Fibroblast of the aortic adventitia (primary cell): ENCODE results near the gene PHLDB2. TPM values are rescaled to one million over a fixed set of nuclear protein-coding genes. Genes with fewer than 3 reads are reported as not detected.

Experiments used
- DNase-seq: peaks from one replicate; pipeline ENCODE4 v3.0.0-alpha.2; 2010; ENCODE audit warnings: low read depth
- H3K4me3 ChIP-seq: 2 replicates; pipeline ENCODE4 v1.5.1; 2011; ENCODE audit warnings: low read depth, mild to moderate bottlenecking, control low read depth, low read length, moderate library complexity
- total RNA-seq: library from RNA; depleted of rRNA; stranded (reverse); fragments of >200 nt; gene quantifications from 2 replicates; pipeline ENCODE4 v1.2.3, GENCODE V29; 2012; ENCODE audit warnings: low replicate concordance
- TF ChIP-seq, protein P1 (sequence below): IDR thresholded peaks from 2 replicates; pipeline ENCODE4 v1.5.1; 2011; ENCODE audit warnings: mild to moderate bottlenecking, low read length, control low read depth, inconsistent platforms; ENCODE audit not compliant: insufficient read depth

The PHLDB2 gene
- total RNA-seq, 1 donor = 79.2 TPM

DNA sequence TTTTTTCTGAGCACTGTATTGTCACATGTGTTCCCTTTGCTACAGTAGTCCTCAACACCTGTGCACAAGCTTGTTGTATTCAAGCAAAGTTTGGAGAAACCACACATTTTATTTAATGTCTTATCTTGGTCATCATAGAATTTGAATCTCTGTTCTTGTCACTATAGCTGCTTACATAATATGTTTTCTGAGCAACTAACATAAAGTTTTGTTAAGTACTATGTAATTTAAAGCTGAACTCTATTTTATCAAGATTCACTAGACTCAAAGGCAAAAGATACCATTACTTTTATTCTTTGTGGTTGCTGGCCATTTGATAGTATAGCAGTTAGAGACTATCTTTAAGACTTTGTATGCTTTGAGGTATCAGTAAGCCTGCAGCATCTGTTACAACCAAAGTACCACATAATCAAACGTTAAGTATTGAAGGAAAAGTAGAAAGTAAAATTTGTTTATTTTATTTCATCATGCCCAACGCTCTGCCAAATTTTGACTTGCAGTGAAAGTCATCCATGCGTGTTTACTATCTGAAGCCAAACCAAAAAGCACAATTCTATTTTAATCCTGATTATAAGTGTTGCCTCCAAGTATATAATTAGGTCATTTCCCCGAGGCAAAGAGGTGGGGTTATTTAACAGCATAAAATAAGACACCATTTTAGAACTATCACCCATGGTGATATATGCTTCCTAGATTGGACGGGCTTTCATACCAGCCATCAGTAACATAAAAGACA lies 109.4 kb downstream of the PHLDB2 start:
- peak; percentile 55 for DNase-seq
- H3K4me3 ChIP-seq = no peak overlapping the region
- TF ChIP-seq, protein P1, sequence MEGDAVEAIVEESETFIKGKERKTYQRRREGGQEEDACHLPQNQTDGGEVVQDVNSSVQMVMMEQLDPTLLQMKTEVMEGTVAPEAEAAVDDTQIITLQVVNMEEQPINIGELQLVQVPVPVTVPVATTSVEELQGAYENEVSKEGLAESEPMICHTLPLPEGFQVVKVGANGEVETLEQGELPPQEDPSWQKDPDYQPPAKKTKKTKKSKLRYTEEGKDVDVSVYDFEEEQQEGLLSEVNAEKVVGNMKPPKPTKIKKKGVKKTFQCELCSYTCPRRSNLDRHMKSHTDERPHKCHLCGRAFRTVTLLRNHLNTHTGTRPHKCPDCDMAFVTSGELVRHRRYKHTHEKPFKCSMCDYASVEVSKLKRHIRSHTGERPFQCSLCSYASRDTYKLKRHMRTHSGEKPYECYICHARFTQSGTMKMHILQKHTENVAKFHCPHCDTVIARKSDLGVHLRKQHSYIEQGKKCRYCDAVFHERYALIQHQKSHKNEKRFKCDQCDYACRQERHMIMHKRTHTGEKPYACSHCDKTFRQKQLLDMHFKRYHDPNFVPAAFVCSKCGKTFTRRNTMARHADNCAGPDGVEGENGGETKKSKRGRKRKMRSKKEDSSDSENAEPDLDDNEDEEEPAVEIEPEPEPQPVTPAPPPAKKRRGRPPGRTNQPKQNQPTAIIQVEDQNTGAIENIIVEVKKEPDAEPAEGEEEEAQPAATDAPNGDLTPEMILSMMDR = no peak

DNA sequence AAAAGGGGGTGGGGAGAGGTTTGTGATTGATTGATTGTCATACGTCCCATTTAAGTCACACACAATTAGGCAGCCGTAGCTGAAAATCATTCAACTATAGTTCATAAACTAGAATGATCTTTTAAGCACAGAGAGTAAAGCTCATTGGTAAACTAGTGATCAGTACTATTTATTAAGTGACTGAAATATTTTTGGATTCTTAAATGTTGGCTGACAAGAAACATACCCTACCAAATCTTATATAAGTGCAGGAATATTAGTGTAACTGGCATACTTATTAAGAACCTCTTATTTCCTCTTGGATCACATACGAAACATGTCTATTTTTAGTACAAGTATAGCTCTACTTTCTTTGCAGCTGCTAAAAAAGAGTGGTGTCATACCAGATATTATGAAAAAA lies 111.3 kb downstream of the PHLDB2 start:
- DNase-seq = no peak
- TF ChIP-seq, protein P1 = no peak
- H3K4me3 ChIP-seq = no peak overlapping the region

DNA sequence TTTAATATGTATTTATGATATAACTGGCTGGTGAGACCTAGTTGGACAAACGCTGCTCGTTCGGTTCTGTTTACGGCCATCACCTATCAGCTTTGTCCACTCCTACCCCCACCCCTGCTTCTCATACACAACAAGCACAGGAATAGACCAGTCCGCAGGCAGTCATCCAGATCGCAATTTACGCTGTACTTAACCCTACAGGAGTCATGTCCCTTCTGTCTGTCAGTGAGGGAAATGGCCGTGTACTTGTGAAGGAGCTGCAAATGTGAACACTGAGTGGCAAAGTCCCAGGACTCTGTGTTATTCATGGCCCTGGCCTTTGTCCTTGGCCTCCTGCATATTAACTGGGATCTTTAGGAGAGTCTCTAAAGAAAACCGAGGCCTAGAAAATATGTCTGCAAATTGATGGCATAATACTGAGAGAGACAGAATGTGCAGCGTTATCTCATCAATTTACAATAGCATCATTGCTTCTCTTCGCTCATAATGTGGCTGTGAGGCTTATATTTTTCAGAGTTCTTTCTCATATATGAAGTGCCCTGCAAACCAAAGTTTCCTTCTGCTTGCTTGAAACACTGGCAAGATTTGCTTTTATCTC lies 112.6 kb downstream of the PHLDB2 start:
- DNase-seq = no peak
- H3K4me3 ChIP-seq = no peak overlapping the region
- TF ChIP-seq, protein P1 = no peak

DNA sequence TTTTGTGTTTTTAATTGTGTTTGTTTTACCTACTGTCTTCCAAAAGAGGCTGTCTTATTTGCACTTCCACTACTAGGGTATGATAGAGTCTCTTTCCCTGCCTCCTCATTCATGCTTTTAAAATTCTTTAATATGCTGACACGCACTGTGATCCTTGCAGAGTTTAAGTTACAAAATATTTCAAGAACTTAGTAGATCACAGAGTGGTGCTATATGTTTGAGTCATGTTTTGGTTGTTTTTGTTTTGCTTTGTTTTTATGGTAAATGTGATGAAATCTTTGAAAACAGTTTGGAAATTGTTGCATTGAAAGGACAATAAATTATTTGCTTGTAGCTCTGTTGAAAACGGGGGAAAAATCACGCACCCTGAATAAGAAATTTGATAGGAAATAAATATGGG lies 113.8 kb downstream of the PHLDB2 start:
- DNase-seq = no peak
- no peak overlapping the region for H3K4me3 ChIP-seq
- TF ChIP-seq, protein P1 = no peak

DNA sequence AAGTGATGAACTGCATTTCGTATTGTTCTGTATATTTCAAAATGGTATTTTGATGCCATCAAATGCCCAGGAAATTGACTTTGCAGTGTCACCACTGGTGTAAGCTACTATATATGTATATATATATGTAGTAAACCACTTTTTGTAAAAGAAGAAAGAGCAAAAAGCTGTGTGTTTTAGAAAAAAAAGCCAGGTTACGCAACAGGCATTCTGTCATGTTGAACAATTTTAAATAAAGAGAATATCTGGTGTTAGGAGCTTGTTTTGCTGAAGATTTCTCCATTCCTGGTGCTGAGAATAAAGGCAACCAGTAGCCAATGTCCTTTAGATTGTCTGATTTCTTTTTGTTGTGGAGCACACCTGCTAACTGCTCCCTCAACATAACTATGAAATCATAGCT lies 116.1 kb downstream of the PHLDB2 start:
- TF ChIP-seq, protein P1 = no peak

DNA sequence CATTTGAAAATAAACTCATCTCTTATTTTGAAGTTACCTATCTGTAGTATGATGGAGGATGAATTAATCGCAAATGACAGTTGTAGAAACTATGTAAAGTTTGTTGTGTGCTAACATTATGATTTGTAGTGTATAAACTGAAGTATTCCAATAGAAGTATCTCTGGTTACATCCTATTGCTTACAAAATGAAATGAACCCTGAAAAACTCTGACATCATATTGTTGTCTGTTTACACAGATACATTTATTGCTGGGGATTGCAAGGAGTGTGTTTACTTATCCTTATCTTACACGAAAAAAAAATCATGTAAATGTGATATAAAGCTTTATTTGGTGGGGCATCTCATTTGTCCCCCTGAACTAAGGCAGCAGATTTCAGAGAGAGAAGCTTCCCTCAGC lies 117.2 kb downstream of the PHLDB2 start:
- H3K4me3 ChIP-seq = no peak overlapping the region
- TF ChIP-seq, protein P1 = no peak
- no peak for DNase-seq

More for the DNA sequence above, 116.1 kb downstream of the PHLDB2 start:
- DNase-seq = no peak
- no peak overlapping the region for H3K4me3 ChIP-seq
